ELR (cell line): Measurements from ENCODE around the gene CARD9.
A peak's percentile ranks its signal among the peaks of the same experiment; 100 is the strongest.

Experiments
- DNase-seq: peaks from one replicate; pipeline ENCODE4 v3.0.0-alpha.2; 2015; ENCODE audit warnings: low read depth

Gene CARD9

GRCh38 chr9:136335296-136336155 is 37.9 kb downstream of the CARD9 start:
- DNase-seq, result no peak

- no peak for DNase-seq
Measured at GRCh38 chr9:136334541-136334940, 38.9 kb downstream of the CARD9 start.

GRCh38 chr9:136333486-136333885 is 40.0 kb downstream of the CARD9 start:
- DNase-seq, result no peak

GRCh38 chr9:136333045-136333444 is 40.4 kb downstream of the CARD9 start:
- no peak for DNase-seq

- no peak for DNase-seq
Measured at GRCh38 chr9:136332482-136332983, 40.9 kb downstream of the CARD9 start.

GRCh38 chr9:136331556-136332481 is 41.6 kb downstream of the CARD9 start:
- no peak for DNase-seq

- no peak for DNase-seq
Measured at GRCh38 chr9:136331030-136331429, 42.4 kb downstream of the CARD9 start.

- DNase-seq, result no peak
Measured at GRCh38 chr9:136330406-136330990, 43.0 kb downstream of the CARD9 start.

- no peak for DNase-seq
Measured at GRCh38 chr9:136329636-136330405, 43.6 kb downstream of the CARD9 start.

GRCh38 chr9:136329211-136329627 is 44.2 kb downstream of the CARD9 start:
- no peak for DNase-seq

GRCh38 chr9:136328622-136329041 is 44.8 kb downstream of the CARD9 start:
- peak; percentile 43 for DNase-seq

- DNase-seq, result peak; percentile 26
Measured at GRCh38 chr9:136328011-136328621, 45.4 kb downstream of the CARD9 start.

- DNase-seq, result peak; percentile 62
Measured at GRCh38 chr9:136327304-136327974, 46.0 kb downstream of the CARD9 start, which contains the start of gene GPSM1. TSS of gene GPSM1 (plus strand) at chr9:136327539. CDS start at chr9:136327696, 157 bp downstream.

- DNase-seq, result no peak
Measured at GRCh38 chr9:136326761-136327303, 46.6 kb downstream of the CARD9 start.

GRCh38 chr9:136326061-136326760 is 47.3 kb downstream of the CARD9 start:
- peak; percentile 73 for DNase-seq

GRCh38 chr9:136325358-136325757 is 48.1 kb downstream of the CARD9 start:
- no peak for DNase-seq

GRCh38 chr9:136324501-136325300 is 48.8 kb downstream of the CARD9 start:
- no peak for DNase-seq

- no peak for DNase-seq
Measured at GRCh38 chr9:136323371-136323789, 50.1 kb downstream of the CARD9 start.
